Superior temporal gyrus (tissue), 1 donor: ENCODE measurements around the gene GPR132.
"Not testable (repeated sequence)": the region's sequence is repeated elsewhere in the genome, so short reads cannot be mapped to it uniquely, and the experiment has no call there.

ENCODE experiments used
- DNase-seq: peaks from one replicate; pipeline ENCODE4 v3.0.0-alpha.2; 2016; ENCODE audit errors: extremely low spot score

The GPR132 gene

GRCh38 chr14:105075379-105076295 lies 10.4 kb upstream of the GPR132 start:
- DNase-seq, result no peak

GRCh38 chr14:105074601-105075053 lies 9.4 kb upstream of the GPR132 start:
- no peak for DNase-seq

- no peak for DNase-seq
Measured at GRCh38 chr14:105073720-105074600, 8.7 kb upstream of the GPR132 start.

GRCh38 chr14:105072892-105073719 lies 7.9 kb upstream of the GPR132 start:
- DNase-seq, result no peak

- DNase-seq, result no peak
Measured at GRCh38 chr14:105072381-105072861, 7.2 kb upstream of the GPR132 start.

- DNase-seq, result no peak
Measured at GRCh38 chr14:105071942-105072341, 6.7 kb upstream of the GPR132 start.

- DNase-seq, result no peak
Measured at GRCh38 chr14:105071326-105071725, 6.1 kb upstream of the GPR132 start.

- no peak for DNase-seq
Measured at GRCh38 chr14:105070760-105071137, 5.5 kb upstream of the GPR132 start.

GRCh38 chr14:105069871-105070759 lies 4.9 kb upstream of the GPR132 start:
- DNase-seq, result no peak

GRCh38 chr14:105069522-105069870 lies 4.3 kb upstream of the GPR132 start:
- no peak for DNase-seq

- DNase-seq, result no peak
Measured at GRCh38 chr14:105068818-105069217, 3.6 kb upstream of the GPR132 start.

- no peak for DNase-seq
Measured at GRCh38 chr14:105067969-105068301, 2.7 kb upstream of the GPR132 start.

GRCh38 chr14:105067140-105067968 lies 2.1 kb upstream of the GPR132 start:
- no peak for DNase-seq

- no peak for DNase-seq
Measured at GRCh38 chr14:105066240-105067071, 1.2 kb upstream of the GPR132 start.

- no peak for DNase-seq
Measured at GRCh38 chr14:105064721-105065143, 498 bp downstream of the GPR132 start.

GRCh38 chr14:105064001-105064400 lies 1.2 kb downstream of the GPR132 start:
- no peak for DNase-seq

- DNase-seq, result not testable (repeated sequence)
Measured at GRCh38 chr14:105063506-105063905, 1.7 kb downstream of the GPR132 start.

- DNase-seq, result no peak
Measured at GRCh38 chr14:105063056-105063455, 2.2 kb downstream of the GPR132 start.

- no peak for DNase-seq
Measured at GRCh38 chr14:105062048-105062433, 3.2 kb downstream of the GPR132 start.
